Left hindlimb (tissue), 1 donor: ENCODE results near the gene CORO1C.

Experiments used
- DNase-seq: peaks from one replicate; pipeline ENCODE4 v3.0.0-alpha.2; 2018

The CORO1C gene

DNA sequence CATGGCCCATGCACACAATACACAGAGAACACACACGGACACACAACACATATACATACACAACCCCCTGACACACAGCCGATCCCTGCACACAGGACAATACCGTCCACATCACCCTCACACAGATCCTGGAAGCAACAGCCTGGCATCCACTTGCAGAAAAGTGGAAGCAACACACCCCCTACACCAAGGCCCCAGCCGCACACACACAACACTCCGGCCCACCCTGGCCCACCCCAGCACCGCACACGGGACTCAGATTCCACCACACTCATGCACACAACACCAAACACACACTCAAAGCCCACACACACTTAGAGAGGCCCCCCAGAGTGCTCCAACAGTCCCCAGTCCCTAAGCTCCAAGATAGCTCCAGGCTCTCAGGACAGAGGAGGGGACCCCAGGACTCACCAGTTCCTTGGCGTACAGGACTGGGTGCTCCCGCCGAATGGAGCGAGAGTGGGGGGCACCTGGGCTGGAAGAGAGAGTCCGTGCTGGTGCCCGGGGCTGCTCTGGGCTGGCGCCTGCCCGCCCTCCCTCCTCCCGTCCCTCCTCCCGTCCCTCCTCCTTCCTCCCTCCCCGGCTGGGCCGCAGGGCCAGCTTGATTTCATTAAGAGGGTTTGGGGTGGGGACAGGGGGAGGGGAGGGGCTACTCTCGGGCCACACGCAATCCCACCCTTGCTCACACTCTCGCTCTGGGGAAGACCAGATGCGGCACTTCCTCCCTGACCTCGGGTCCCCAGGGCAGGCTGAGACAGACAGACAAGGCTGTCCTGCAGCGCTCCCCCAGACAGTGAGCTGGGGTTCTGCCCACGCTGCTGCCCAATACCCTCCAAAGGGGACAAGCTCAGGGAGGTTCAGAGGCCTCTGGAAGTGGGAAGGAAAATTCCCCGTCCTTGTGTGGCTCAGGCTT, 133.5 kb downstream of the CORO1C start, which contains the start of gene TMEM119:
Gene TMEM119, minus strand, starts transcription at position 526 of the 913 bp plus-strand sequence. CDS start 5,701 bp downstream, outside the sequence.
- DNase-seq = peak; percentile 86

GRCh38 chr12:108596854-108597558, 134.3 kb downstream of the CORO1C start:
- peak; percentile 29 for DNase-seq

DNA sequence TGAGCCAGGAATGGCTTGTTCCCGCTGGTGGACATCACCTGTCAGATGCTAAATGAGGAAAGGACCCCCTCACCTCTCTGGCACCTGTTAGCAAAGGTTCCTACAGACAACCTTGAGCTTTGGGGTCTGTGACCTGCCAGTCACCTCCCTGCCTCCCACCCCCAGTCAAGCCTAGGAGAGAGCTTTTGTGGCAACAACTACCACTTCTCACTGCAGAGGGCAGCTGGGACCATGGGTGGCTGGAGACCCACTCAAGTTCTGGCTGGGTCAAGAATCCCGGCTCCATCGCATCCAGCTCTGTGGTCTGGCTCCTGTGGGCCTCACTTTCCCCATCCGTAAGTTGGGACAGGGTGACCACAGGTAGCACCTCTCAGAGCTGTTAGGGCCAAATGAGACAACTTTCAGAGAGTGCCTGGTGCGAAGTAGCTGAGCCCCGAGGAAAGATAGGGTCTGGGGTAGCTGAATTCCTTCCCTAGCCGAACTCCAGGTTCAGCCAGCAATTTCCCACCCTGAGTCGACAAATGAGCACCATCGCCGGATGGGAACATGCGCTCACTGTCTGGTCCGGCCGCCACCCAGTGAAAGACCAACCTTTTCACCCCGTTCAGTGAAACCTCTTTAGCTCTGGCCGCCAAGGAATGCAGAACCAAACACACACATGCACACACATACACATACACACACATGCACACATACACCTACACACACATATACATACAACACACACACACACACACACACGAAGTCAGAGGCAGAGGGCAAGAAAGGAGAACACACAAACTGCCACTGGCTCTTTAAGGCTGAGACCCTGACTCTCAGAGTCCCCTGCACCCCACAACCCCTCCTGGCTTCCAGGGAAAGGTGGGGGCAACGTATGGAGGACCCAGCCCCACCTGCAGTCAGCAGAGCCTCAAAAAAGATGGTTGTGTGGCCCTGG, 135.3 kb downstream of the CORO1C start:
- no peak for DNase-seq
